Fibroblast of skin of abdomen (primary cell): ENCODE measurements around the gene EYA3.
A peak's percentile ranks its signal among the peaks of the same experiment; 100 is the strongest.

ENCODE experiments used
- DNase-seq: peaks from one replicate; pipeline ENCODE4 v3.0.0-alpha.2; 2013

The EYA3 gene

DNA sequence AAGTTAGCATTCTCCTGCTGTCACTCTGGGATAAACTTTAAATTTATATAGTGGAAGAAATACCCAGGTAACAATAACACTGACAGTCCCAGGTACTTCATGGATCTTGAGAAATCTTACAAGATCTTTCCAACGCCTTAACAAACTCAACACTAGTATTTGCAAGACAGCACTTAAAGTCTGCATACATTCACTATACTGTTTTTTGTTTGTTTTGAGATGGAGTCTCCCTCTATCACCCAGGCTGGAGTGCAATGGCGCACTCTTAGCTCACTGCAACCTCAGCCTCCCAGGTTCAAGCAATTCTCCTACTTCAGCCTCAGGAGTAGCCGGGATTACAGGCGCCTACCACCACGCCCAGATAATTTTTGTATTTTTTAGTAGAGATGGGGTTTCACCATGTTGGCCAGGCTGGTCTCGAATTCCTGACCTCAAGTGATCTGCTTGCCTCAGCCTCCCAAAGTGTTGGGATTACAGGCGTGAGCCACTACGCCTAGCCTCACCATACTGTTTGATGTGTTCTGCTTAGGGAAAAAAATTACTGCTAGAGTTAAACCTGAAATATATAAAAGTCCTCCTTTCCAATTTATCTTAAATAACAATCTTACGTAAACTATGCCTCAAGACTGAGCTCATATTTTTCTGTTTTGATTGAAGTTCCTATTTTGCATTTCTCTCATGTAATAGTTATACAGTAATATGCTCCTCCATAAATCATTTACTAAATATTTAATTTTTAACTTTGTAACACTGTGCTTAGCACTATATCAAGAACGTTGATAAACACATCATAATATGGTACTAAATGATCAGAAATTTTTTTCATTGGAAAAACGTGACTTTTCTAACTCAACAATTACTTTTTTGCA, 17.5 kb downstream of the EYA3 start:
- no peak for DNase-seq

DNA sequence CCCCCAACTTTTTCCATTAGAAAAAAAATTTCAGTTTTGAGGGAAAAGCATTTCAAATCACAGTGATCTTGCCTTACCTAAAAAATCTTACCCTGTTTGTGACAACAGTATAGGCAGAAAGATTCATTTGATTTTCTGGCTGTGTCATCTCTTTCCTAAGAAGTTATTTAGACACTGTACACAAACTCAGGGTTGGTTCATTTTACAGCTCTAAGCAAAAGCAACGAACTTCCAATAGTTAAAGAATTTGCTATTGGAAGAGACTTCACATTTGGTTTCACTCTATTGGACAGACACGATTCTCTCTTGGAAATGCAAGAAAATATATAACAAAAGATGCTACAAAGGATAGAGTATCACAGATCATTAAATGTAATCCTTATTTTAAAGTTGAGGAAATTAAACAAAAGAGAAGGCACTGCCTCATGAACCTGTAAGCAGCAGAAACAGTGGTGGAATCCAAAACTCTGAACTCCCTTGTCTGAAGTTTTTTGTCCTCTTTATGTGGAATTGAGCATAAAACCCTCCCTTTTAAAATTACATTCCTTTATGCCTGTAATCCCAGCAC, 20.8 kb downstream of the EYA3 start:
- no peak for DNase-seq

DNA sequence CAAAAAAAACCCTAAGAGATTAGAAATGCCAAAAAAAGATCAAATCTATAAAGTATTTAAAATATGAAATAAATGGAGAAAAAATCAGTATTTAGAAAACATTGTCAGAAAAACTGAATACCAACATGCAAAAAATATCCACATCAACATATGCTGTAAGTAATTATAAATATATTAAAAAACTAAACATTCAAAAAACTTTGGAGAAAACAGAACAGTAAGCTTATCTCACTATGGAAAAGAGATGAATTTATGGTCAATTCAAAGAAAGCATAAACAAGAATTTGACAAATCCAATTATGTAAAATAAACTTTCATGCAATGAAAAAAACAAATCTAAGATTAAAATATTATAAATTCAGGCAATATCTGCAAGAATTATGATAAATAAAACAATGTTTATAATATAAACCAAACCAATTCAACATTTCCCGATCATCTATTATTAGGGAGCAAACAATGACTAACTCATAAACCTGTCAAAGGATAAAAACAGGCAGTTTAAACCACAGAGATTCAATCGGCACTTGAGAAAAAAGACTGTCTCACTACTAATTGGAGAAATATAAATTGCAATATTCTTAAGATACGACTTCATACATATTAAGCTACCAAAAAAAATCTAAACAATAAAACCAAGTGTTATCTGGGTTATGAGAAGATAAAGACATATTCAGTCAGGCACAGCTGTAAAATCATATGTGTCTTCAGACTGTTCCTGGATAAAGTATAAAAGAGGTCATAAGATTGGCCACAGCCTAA, 21.8 kb downstream of the EYA3 start:
- DNase-seq, result no peak

DNA sequence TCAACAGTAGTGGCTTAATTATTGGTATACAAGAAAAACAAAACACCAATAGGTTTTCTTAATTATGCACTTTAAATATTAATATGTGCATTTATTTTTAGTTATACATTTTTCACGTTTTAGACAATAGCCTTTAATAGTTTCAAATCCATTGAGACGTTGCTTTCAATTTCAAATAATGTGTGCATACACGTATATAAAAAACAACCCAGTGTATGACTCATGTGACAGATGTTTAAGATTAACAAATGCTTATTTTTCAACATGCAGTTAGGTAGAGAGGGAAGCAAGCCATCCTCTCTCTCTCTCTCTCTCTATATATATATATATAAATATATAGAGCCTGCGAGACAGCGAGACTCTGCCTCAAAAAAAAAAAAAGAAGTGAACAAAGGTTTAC, 24.3 kb downstream of the EYA3 start:
- DNase-seq, result peak; percentile 79

DNA sequence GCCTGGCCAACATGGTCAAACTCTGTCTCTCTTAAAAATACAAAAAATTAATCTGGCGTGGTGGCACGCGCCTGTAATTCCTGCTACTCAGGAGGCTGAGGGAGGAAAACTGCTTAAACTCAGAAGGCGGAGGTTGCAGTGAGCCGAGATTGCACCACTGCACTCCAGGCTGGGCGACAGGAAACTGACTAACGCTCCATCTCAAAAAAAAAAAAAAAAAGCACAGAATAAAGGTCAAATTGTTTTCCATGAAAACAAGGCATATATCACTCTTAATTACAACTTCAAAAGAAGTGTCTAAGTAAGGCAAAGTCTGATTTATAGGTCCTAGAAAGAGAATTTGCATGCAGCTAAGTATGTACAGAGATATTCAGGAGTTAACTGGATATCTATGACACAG, 25.6 kb downstream of the EYA3 start:
- DNase-seq, result no peak

DNA sequence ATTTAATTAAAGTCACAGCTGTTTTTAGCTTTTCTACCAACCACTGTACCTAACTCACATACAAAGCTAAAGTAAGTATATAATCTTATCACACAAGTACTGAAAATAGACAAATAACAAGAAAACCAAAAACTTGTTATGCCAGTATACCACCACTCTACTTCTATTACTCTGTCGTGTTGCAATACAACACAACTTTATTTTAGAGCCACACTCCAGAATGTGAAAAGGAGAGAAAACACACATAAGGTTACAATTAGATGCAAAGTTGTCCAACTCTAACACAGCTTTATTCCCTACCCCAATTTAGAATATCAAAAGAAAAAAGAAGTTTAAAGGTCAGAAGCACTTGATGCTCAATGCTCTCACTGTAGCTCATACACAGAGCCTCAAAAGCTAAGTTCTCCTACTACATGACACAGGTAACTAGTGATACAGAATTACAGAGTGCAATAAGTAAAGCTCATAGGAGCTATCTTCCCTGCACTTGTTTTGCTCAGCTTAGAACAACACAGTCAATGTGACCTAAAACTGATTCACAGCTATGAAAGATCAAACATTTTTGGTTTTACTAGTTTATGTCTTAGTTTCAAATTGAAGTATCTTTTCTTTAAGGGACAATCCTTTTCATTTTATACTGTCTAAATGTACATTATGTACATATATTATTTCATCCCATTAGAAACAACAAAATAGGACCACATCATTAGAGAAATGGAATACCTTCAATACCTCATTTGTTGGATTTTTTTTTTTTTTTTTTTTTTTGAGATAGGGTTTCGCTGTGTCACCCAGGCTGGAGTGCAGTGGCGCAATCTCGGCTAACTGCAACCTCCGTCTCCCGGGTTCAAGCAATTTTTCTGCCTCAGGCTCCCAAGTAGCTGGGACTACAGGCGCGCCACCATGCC, 29.2 kb downstream of the EYA3 start:
- DNase-seq, result no peak

DNA sequence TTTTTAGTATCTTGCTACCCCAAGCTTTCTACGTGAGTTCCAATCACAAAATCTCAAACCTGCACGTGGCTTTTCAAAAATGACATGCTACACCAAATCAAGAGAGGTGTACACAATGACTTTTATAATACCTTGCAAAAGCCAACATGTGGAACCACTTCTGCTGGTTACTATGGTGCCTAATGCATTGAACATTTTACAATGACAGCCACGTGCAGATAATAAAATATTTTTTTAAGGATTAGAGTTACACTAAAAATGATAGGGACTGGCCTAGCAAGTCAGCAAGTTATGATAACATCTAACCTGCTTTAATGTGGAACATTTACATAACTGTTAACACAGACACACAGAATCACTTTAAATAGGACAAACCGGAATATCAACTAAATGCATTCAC, 30.2 kb downstream of the EYA3 start:
- DNase-seq, result no peak

DNA sequence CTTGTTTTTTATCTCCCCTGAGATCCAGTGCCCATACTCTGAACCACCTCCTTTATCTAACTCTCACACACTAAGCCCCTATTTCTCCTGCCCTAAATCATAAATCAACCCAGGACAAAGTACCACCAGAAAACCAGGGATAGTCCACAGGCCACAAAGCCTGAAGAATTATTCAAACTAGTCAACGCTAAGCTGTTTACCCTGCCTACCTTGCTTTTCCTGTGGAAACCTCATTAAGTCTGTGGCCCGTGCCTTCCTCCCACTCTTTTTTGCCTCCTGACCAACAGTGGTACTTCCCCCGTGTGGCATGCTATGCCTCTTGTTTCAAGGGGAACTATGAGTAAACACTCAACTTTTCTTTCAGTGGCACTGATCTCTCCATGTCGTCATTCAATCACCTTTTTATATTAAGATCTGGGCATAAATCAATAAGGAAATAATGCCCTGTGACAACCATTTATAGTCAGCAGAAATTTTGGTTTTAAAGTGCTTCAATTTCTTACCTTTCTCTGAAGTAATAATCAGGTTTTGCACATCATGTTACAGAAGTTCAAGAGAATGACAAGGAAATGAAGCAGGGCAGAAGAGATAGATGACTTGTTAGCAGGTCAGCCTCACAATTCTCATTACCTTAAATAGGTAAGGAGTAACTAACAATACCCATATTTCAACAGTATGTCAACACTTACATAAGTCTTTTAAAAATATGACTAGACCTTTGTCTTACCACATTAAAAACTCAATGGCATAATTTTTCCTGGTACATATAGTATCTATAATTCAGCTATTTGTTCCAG, 32.1 kb downstream of the EYA3 start:
- no peak for DNase-seq

DNA sequence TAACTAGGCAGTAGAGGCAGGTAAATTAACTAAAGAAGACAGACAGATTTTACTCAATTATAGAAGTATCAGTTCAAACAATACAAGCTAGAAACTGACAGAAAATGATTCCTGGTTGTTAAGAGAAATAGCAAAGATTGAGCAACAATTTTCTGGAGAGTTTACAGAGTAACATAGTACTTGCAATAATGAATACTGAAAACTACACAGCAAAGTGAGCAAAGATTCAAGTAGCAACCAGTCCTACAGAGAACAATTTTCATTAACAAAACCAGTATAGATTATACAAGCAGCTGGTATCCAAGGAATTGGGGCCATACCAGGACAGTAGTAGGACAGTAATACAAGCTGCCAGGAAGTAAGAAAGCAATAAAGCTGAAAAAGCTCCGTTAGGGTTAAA, 37.6 kb downstream of the EYA3 start:
- no peak for DNase-seq

DNA sequence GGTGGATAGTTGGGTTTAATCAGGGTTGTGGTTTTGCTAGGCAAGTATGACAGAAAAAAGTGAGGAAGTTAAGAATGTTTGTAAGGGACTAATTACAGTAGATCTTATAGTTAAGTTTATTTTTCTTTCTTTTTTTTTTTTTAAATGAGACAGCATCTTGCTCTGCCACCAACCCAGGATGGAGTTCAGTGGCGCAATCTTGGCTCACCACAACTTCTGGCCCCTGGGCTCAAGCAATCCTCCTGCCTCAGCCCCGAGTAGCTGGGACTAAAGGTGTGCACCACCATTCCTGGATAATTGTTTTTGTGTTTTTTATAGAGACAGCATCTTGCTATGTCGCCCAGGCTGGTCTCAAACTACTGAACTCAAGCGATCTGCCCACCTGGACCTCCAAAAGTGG, 41.7 kb downstream of the EYA3 start:
- DNase-seq, result no peak

DNA sequence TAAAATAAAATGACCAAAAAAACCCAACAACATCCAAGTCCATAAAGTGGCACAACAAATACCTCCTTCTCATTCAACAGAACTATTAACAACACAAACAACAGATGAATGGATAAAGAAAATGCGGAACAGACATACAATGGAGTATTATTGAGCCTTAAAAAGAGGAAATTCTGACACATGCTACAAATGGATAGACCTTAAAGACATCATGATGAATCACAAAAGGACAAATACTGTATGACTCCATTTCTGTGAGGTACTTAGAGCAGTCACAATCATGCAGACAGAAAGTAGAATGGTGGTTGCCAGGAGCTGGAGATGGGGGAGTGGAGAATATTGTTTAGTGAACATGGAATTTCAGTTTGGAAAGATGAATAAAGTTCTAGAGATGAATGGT, 42.6 kb downstream of the EYA3 start:
- DNase-seq, result no peak

DNA sequence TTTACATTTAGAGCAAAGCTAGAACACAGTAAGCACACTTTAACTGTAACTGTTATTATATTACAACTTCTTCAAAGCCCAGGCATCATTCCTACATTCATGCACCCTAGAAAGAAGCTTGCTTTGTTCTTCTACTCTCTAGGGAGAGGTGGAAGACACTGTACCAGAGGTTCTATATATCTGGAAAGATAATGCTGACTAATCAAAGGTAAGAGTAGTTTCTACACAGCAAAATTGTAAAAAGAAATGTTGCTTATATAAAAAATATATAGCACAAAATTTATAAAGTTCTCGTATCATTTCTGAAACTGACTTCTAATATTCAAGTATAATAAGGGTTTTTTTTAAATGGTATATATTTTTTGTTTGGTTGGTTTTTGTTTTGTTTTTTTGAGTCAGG, 44.0 kb downstream of the EYA3 start:
- no peak for DNase-seq

DNA sequence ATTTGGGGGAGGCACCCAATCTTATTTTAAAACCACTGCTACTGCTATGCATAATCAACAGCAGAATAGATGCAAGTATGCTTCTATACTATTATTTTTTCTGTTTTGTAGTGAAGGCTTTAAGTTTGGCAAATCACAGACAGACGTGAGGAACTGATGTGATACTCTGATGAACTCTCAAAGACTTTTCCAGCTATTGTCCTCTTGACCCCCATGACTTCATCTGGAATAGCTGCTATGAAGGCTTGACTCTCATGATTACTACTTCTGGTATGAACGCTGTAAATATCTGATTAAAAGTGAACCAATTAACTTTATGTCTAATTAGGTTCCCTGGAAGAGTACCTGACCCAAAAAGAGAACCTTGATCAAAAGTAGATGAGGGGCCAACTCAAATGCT, 49.1 kb downstream of the EYA3 start:
- DNase-seq, result no peak

DNA sequence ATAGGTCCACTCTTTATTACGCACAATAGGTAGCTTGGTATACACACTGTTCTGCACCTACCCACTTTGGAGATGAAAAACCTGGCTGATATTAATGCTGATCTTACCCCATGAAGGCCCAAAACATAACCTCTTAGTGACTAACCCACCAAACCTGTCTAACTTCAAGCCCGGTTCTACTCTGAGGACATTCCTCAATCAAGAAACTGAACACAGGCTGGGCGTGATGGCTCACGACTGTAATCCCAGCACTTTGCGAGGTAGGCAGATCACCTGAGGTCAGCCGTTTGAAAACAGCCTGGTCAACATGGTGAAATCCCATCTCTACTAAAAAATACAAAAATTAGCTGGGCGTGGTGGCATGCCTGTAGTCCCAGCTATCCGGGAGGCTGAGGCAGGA, 50.5 kb downstream of the EYA3 start:
- DNase-seq, result no peak

DNA sequence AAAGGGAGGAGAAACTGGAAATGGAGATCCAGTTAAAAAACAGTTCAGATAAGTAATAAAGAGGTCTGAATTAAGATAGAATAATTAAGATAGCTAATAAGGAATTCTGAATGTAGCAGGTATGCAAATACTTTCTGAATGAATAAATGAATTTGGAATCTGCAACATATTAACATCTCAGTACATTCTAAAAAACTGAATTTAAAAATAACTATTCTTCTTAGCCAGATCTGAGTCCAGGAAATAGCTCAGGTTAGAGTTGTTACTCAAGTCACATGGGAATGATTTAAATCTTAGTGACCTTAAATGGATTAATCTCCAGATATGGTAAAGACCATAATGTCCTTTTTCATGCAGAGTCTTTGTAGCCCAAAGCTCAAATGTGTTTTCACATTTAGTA, 51.2 kb downstream of the EYA3 start:
- DNase-seq, result no peak

DNA sequence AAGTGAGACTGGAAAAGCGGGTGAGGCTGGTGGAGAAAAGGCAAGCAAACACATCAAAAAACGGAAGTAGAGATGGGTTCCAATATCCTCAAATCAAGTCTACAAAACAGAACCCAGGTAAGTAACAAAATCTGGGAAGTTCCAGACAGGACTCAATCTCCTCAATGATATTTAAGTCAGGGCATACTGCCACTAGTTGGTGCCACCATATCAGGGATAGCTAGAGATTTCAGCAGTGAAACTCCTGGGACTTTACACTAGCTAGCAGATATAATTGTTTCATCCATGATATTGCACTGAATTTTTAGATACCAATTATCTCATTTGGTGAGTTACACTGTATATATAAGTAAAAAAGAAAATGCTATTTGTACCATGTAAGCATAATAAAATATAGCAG, 52.0 kb downstream of the EYA3 start:
- no peak for DNase-seq

DNA sequence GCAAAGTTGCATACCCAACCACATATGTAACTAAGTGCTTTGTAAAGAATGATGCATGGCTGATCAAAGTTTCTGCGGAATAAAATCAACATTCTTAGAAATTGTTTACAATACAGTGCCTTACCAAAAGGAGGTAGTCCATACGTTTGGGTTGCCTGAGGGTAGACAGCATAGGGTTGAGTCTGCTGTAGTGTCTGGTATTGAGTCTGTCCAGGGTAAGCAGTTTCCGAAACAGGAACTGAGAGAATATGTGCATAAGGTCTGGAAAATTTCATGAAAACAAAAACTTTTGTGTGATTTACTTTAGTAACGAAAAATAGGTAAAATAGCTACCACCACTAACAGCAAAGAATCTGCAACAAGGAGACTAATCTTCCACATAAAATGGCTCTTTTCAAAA, 53.0 kb downstream of the EYA3 start:
- DNase-seq, result no peak

DNA sequence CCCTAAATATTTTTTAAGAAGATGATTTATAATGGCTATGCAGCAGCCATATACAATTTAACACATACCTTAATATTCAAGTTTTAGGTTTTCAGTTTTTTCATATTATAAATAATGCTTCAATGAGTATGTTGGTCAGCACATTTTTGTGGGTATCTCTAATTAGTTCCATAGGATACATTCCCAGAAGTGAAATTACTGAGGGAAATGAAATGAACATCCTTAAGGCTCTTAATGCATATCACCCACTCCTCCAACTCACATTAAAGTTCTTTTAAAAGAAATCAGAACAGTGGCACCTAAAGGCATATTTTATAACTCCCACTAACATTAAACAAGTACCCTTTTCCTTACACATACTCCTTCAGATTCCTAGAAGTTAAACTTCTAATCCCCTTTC, 56.1 kb downstream of the EYA3 start:
- DNase-seq, result peak; percentile 53

DNA sequence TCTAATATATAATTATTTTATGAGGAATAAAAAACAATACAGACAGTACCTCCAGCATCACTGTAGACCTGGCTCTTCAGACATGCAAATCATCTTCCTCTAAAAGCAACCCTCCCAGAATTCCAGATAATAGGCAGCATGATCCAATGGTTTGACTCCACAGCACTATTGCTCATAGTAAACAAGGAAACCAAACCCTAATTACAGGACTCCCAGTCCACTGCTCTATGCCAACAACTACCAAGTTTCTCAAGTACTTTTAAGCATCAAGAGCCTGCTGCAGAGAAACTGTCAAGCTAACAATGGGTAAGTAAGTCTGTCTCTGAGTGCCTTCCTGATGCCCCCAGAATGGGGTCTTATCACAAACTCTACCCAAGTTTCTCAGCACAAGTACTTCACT, 57.2 kb downstream of the EYA3 start:
- no peak for DNase-seq

DNA sequence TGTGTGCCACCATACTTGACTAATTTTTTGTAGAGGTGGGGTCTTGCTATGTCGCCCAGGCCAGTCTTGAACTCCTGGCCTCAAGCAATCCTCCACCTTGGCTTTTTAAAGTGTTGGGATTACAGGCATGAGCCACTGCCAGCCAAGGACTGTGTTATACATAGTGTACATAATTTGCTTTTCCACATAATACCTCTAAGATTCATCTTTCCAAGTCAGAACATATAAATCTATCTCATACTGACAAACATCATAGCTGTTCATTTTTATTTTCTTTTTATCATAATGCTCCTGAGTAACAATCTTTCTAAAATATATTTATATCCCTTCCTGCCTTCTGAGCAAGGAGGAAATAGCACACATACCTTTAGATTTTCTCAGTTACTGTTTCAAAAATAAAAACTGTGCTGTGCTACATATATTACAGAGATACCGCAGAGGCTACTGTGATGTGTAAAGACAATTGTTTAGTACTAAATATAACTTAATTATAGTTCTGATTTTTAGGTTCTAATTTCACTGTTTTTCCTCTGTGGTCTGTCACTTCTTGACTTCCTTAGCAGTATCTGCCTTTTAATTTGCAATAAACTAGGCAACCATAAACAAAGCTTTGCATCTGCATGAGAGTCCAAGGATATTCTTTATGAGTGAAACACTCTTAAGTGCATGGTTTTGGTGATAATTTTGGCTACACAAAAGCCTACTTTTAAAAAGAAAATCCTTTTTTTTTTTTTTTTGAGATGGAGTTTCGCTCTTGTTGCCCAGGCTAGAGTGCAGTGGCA, 59.3 kb downstream of the EYA3 start:
- peak; percentile 50 for DNase-seq

DNA sequence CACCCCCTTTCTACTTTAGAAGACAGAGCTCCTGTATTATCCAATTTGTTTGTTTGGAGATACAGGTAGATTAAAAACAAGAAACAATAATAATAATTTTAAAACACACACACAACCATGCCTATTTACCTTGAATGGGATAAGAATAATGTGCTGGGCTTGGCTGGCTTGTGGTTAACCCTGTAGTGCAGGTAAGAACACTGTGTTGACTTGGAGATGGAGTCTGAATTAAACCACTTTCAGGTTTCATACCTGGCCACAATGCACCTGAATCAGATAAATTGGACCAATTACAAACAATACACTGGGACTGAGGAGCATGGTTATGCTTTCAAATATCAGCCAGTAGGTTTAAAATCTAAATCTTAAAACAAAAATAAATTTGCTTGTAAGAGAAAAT, 60.8 kb downstream of the EYA3 start:
- DNase-seq, result no peak
